T-cell (primary cell): ENCODE measurements around the gene KSR2. TPM values are rescaled to one million over a fixed set of nuclear protein-coding genes. Genes with fewer than 3 reads are reported as not detected.

Experiments
- ATAC-seq, 4 experiments: fragments of 200-7000 bp in 3 of 4; fragments of 150-1000 bp in 1 of 4; cut with Tn5 transposase; replicated peaks in 1 of 4; 1 replicate in 3 of 4; 2 replicates in 1 of 4; pipeline ENCODE4 v1.10.0; 2021; ENCODE audit warnings: moderate library complexity in 3 of 4, mild to moderate bottlenecking in 2 of 4, moderate number of reproducible peaks in 1 of 4
- CTCF ChIA-PET, 2 donors: fragments of 300-600 bp; sonication (Branson Sonifier 250); formaldehyde crosslinking; loops; one replicate each; lab custom pipeline; 2022; ENCODE audit warnings: antibody characterized with exemption in 2 of 2; lab: Charles Lee
- POLR2A ChIA-PET, 2 donors: fragments of 300-600 bp; sonication (Branson Sonifier 250); formaldehyde crosslinking; loops; one replicate each; lab custom pipeline; 2022; ENCODE audit warnings: antibody characterized with exemption in 2 of 2; lab: Charles Lee
- DNase-seq, 35 experiments: peaks; one replicate each; pipeline versions ENCODE4 v3.0.0 to v3.0.0-alpha.2; 2013 to 2023
- H3K27ac ChIP-seq: one replicate; pipeline ENCODE4 v1.5.1; 2013; ENCODE audit warnings: low read length
- H3K27me3 ChIP-seq, 2 experiments: replicated peaks in 1 of 2; 1 replicate in 1 of 2; 2 replicates in 1 of 2; pipeline versions ENCODE4 v1.6.1 to v1.7.0; 2013; ENCODE audit warnings: low read length in 1 of 2, mixed read lengths in 1 of 2; ENCODE audit not compliant: control insufficient read depth in 2 of 2, insufficient read depth in 2 of 2; ENCODE audit errors: extremely low read depth in 1 of 2
- H3K36me3 ChIP-seq, 2 donors: 1 replicate in 1 of 2; 2 replicates in 1 of 2; pipeline versions ENCODE4 v1.6.1 to v1.7.0; 2013; ENCODE audit warnings: low read length in 1 of 2; ENCODE audit not compliant: control insufficient read depth in 2 of 2, insufficient read depth in 1 of 2; ENCODE audit errors: extremely low read depth in 1 of 2
- H3K4me1 ChIP-seq, 2 experiments: 1 replicate in 1 of 2; 2 replicates in 1 of 2; pipeline versions ENCODE4 v1.6.1 to v1.7.0; 2013; ENCODE audit warnings: low read length in 2 of 2, mixed read lengths in 1 of 2; ENCODE audit not compliant: insufficient read depth in 2 of 2, control insufficient read depth in 1 of 2; ENCODE audit errors: extremely low read depth in 1 of 2
- H3K4me3 ChIP-seq, 2 donors: 1 replicate in 1 of 2; 2 replicates in 1 of 2; pipeline versions ENCODE4 v1.5.1 to v1.7.0; 2013; ENCODE audit warnings: mild to moderate bottlenecking in 2 of 2, low read length in 1 of 2, moderate library complexity in 1 of 2; ENCODE audit not compliant: control insufficient read depth in 1 of 2; ENCODE audit errors: extremely low read depth in 1 of 2
- H3K9me3 ChIP-seq: 2 replicates; pipeline ENCODE4 v1.7.0; 2013
- H3K27ac Mint-ChIP-seq, 2 donors: one replicate each; pipeline ENCODE4 v1.8.0; 2020 to 2021; ENCODE audit warnings: mild to moderate bottlenecking in 2 of 2, mixed read lengths in 2 of 2
- H3K27me3 Mint-ChIP-seq, 2 donors: one replicate each; pipeline ENCODE4 v1.8.0; 2021 to 2022; ENCODE audit warnings: mixed read lengths in 2 of 2
- H3K36me3 Mint-ChIP-seq: one replicate; pipeline ENCODE4 v1.8.0; 2021; ENCODE audit warnings: mixed read lengths
- H3K4me1 Mint-ChIP-seq, 3 donors: one replicate each; pipeline ENCODE4 v1.8.0; 2020 to 2022; ENCODE audit warnings: mixed read lengths in 3 of 3, mild to moderate bottlenecking in 1 of 3
- H3K4me3 Mint-ChIP-seq, 3 donors: one replicate each; pipeline ENCODE4 v1.8.0; 2020 to 2022; ENCODE audit warnings: mild to moderate bottlenecking in 3 of 3, mixed read lengths in 3 of 3, moderate library complexity in 3 of 3
- H3K9me3 Mint-ChIP-seq, 3 donors: one replicate each; pipeline ENCODE4 v1.8.0; 2020 to 2022; ENCODE audit warnings: mixed read lengths in 3 of 3
- WGBS: methylation state at CpG from one replicate; pipeline ENCODE4 v1.1.5; 2013; ENCODE audit warnings: missing lambda C conversion rate; ENCODE audit not compliant: insufficient coverage; 5-methylcytosine and 5-hydroxymethylcytosine counted together
- total RNA-seq, 35 experiments: library from RNA in 6 of 35; stranded (reverse) in 6 of 35; fragments of 120-200 nt in 1 of 35; gene quantifications; one replicate each; pipeline versions ENCODE4 v1.2.1 to v1.2.4 and lab custom pipeline; 2013 to 2026

Gene KSR2
- total RNA-seq, 5 donors from 2014 or later (not counting 1 experiment from before 2014, with no cell fraction given): 0.03 to 0.10 (median 0.06) TPM

DNA sequence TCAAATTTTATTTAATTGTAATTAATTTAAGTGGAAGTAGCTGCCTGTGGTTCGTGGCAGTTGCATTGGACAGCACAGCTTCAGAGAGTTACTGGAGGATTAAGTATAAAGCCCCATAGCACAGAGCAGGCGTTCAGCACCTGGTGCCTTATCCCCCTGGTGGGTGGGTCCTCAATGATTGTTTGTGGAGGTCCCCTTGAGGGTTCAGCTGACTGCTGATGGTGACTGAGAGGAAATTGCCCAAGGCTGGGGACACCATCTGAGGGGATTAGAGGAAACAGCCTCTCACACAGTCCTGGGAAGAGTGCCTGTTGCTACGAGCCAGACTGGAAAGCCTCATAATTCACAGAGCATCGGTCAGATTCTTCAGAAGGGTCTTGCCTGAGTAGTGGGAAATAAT, 524.0 kb downstream of the KSR2 start:
- H3K9me3 Mint-ChIP-seq: no peaks in the 10 kb centered on the region
- Histone ChIP-seq H3K27me3 (peaks cover 0 to 8% of the 10 kb centered on the region in 2 experiments), H3K4me1 (no peaks in the 10 kb centered on the region), H3K4me3 (no peak overlapping the region), H3K27ac (no peak overlapping the region), H3K9me3 (no peaks in the 10 kb centered on the region), H3K36me3 (no peaks in the 10 kb centered on the region)
- H3K36me3 Mint-ChIP-seq: no peaks in the 10 kb centered on the region
- H3K4me1 Mint-ChIP-seq: no peaks in the 10 kb centered on the region
- CTCF ChIA-PET: no interaction called here
- H3K27ac Mint-ChIP-seq: no peak overlapping the region
- H3K27me3 Mint-ChIP-seq: no peaks in the 10 kb centered on the region
- no peak overlapping the region for H3K4me3 Mint-ChIP-seq
- DNase-seq: no peak
- ATAC-seq: no peak
- 29% methylated on average over 1 of the region's 4 CpGs for WGBS
- POLR2A ChIA-PET: no interaction called here

DNA sequence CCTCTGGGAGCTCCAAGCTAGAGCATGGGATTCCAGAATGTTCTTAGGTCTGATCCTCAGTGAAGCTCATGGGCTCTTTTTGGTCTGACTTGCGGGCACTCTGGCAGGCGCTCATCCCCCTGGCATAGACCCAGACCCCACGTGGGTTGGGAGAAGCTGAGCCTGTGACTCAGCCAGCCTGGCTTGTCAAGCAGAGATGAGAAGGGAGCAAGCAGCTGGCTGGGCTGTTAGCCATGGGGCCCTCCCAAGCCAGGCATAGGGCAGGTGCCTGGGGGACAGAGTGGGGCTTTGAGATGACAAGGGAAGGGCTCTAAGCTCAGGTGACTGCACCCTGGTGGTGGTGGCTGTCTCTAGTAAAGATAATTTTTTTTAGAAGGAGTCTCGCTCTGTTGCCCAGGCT, 527.0 kb downstream of the KSR2 start:
- no peaks in the 10 kb centered on the region for H3K9me3 ChIP-seq
- 75% methylated on average over 3 of the region's 4 CpGs for WGBS
- Mint-ChIP-seq H3K27ac (no peak overlapping the region), H3K27me3 (no peaks in the 10 kb centered on the region), H3K4me3 (no peak overlapping the region), H3K36me3 (no peaks in the 10 kb centered on the region), H3K9me3 (no peaks in the 10 kb centered on the region), H3K4me1 (no peaks in the 10 kb centered on the region)
- CTCF ChIA-PET: no interaction called here
- H3K27ac ChIP-seq: no peak overlapping the region
- no peaks in the 10 kb centered on the region for H3K36me3 ChIP-seq
- H3K4me1 ChIP-seq: no peaks in the 10 kb centered on the region
- no peak for DNase-seq
- ATAC-seq: no peak
- H3K4me3 ChIP-seq: no peak overlapping the region
- peaks cover 0 to 3% of the 10 kb centered on the region in 2 experiments for H3K27me3 ChIP-seq
- POLR2A ChIA-PET: no interaction called here

DNA sequence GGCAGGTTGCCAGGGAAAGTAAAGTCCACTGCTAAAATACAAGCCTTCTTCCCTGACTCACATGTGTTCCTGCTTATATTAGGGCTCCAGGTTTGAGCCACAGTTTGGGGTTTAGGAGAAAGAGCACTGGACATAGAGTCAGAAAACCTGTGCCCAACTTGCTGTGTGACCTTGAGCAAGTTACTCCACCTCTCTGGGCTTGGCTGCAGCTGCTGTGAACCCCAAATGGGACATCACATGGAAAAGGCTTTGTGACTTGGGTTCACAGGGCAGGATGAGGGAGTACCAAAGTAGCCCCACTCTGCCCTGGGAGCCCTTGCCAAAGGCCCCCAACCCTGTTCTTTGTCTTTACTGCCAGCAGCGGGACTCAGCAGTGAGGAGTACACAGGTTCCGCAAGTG, 528.4 kb downstream of the KSR2 start:
- no peaks in the 10 kb centered on the region for H3K27me3 Mint-ChIP-seq
- CTCF ChIA-PET: no interaction called here
- no peaks in the 10 kb centered on the region for H3K9me3 Mint-ChIP-seq
- no peak for DNase-seq
- H3K27ac ChIP-seq: no peak overlapping the region
- H3K4me1 Mint-ChIP-seq: no peaks in the 10 kb centered on the region
- no peak for ATAC-seq
- H3K27me3 ChIP-seq: peaks cover 0 to 7% of the 10 kb centered on the region in 2 experiments
- no peaks in the 10 kb centered on the region for H3K9me3 ChIP-seq
- POLR2A ChIA-PET: no interaction called here
- no peaks in the 10 kb centered on the region for H3K36me3 ChIP-seq
- WGBS: 93% methylated on average over 2 of the region's 2 CpGs
- no peak overlapping the region for H3K4me3 Mint-ChIP-seq
- no peak overlapping the region for H3K4me3 ChIP-seq
- no peak overlapping the region for H3K27ac Mint-ChIP-seq
- no peaks in the 10 kb centered on the region for H3K4me1 ChIP-seq
- no peaks in the 10 kb centered on the region for H3K36me3 Mint-ChIP-seq

DNA sequence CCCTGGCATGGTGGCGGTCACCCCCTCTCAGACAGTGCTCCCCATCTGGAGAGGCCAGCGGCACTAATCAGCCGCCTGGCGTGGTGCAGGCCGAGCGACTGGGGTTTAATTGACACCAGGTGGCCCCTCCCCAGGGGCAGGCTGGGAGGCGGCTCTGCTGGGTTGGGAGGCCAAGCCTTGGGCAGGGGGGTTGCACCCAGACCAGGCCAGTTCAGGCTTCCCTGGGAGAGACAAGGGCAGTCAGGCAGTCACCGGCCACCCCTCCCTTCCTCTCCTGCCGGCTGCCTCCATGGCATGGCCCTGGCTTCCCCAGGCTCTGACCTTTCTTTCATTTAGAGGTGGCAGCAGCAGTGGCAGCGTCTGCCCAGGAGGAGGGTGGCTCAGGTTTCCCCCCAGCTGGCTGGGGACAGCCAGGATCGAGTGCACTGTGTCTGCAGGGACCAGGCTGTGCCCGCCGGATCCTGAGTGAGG, 529.2 kb downstream of the KSR2 start:
- Mint-ChIP-seq H3K4me3 (no peak overlapping the region), H3K27ac (no peak overlapping the region), H3K36me3 (no peaks in the 10 kb centered on the region), H3K4me1 (no peaks in the 10 kb centered on the region), H3K9me3 (no peaks in the 10 kb centered on the region), H3K27me3 (no peaks in the 10 kb centered on the region)
- ATAC-seq (no peak), DNase-seq (no peak)
- WGBS: 77% methylated on average over 9 of the region's 13 CpGs
- Histone ChIP-seq H3K36me3 (no peaks in the 10 kb centered on the region), H3K4me3 (no peak overlapping the region), H3K9me3 (no peaks in the 10 kb centered on the region), H3K27ac (no peak overlapping the region), H3K27me3 (peaks cover 0 to 9% of the 10 kb centered on the region in 2 experiments), H3K4me1 (no peaks in the 10 kb centered on the region)
- POLR2A ChIA-PET: no interaction called here
- CTCF ChIA-PET: no interaction called here

DNA sequence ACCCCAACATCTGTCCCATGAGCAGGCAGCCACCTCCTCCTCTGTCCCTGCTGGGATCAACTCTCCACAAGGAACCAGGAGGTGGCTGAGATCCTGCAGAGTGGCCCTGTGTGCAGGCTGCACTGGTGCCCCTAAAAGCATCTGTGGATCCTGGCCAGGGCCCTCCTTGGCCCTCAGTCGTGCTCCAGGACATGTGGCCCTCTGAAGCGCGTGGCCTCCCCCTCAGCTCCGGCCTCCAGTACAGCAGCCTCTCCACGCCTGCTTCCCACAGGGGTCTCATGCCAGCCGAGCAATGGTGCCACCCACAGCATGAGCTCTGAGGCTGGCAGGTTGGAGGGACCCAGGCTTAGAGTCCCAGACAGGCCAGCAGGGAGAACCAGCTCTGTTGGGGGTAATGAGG, 530.0 kb downstream of the KSR2 start:
- no peaks in the 10 kb centered on the region for H3K4me1 ChIP-seq
- ATAC-seq (no peak), DNase-seq (no peak)
- Mint-ChIP-seq H3K27ac (no peak overlapping the region), H3K9me3 (no peaks in the 10 kb centered on the region), H3K36me3 (no peaks in the 10 kb centered on the region), H3K4me1 (no peaks in the 10 kb centered on the region), H3K27me3 (no peaks in the 10 kb centered on the region), H3K4me3 (no peak overlapping the region)
- ChIA-PET POLR2A (no interaction called here), CTCF (no interaction called here)
- no peaks in the 10 kb centered on the region for H3K36me3 ChIP-seq
- H3K9me3 ChIP-seq: no peaks in the 10 kb centered on the region
- H3K27ac ChIP-seq: no peak overlapping the region
- no peak overlapping the region for H3K4me3 ChIP-seq
- 75% methylated on average over 6 of the region's 6 CpGs for WGBS
- H3K27me3 ChIP-seq: peaks cover 0 to 6% of the 10 kb centered on the region in 2 experiments

DNA sequence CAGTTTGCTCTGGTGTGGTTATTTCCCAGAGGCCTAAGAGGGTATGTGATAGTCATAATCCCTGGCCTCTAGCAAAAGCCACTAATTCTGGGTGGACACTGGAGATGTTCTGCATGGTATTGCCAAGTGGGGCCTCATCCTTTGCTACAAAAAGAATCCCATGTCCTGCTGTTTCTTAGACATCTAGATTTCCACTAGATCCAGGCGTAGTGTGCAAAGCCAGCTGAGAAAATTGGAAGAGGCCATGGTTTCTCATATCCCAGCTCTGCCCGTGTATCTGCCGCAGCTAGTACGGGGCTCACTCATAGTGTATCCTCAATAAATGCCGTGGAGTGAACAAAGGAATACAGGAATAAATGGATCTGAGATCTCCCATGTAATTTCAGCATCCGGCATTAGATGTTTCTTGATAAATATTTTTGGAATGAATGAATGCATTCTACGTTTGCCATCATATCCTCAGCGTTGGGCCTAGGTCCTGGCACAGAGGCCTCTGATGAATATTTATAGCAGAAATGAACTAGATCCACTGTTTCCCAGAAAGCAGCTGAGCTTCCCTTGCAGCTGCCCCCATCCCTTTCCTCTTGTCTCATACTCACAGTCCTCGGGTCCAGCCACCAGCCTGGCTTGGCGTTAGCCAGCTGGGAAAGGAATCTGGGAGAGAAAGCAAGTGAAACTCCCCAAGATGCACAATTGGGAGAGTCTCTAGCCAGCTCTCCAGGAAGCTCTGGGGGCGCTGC, 531.1 kb downstream of the KSR2 start:
- POLR2A ChIA-PET: no interaction called here
- H3K4me1 ChIP-seq: no peaks in the 10 kb centered on the region
- no peaks in the 10 kb centered on the region for H3K36me3 Mint-ChIP-seq
- no peak overlapping the region for H3K27ac ChIP-seq
- no peaks in the 10 kb centered on the region for H3K4me1 Mint-ChIP-seq
- no peaks in the 10 kb centered on the region for H3K27me3 Mint-ChIP-seq
- peaks cover 0 to 6% of the 10 kb centered on the region in 2 experiments for H3K27me3 ChIP-seq
- ATAC-seq: no peak
- H3K36me3 ChIP-seq: no peaks in the 10 kb centered on the region
- H3K4me3 ChIP-seq: no peak overlapping the region
- no peaks in the 10 kb centered on the region for H3K9me3 Mint-ChIP-seq
- DNase-seq: no peak
- no peak overlapping the region for H3K27ac Mint-ChIP-seq
- H3K9me3 ChIP-seq: no peaks in the 10 kb centered on the region
- 53% methylated on average over 4 of the region's 11 CpGs for WGBS
- CTCF ChIA-PET: no interaction called here
- no peak overlapping the region for H3K4me3 Mint-ChIP-seq
